HAP-1 (cell line): ENCODE results near the gene ZMYM4.

Source experiments
- DNase-seq, 2 experiments: peaks; one replicate each; pipeline ENCODE4 v3.0.0-alpha.2; 2016 to 2020; ENCODE audit warnings: low spot score in 2 of 2
- H3K27me3 ChIP-seq: fragments of 250-450 bp; sonication (Bioruptor Pico); 2 replicates; pipeline ENCODE4 v1.5.1; 2020; ENCODE audit warnings: low read depth, mild to moderate bottlenecking, moderate library complexity
- H3K36me3 ChIP-seq: fragments of 250-450 bp; sonication (Bioruptor Pico); replicated peaks from 2 replicates; pipeline ENCODE4 v1.5.1; 2020; ENCODE audit warnings: mild to moderate bottlenecking
- H3K4me1 ChIP-seq: fragments of 250-450 bp; sonication (Bioruptor Pico); 2 replicates; pipeline ENCODE4 v1.5.1; 2020; ENCODE audit warnings: mild to moderate bottlenecking
- H3K4me3 ChIP-seq: fragments of 250-450 bp; sonication (Bioruptor Pico); 2 replicates; pipeline ENCODE4 v1.5.1; 2020; ENCODE audit warnings: mild to moderate bottlenecking, moderate library complexity
- H3K9me3 ChIP-seq: fragments of 250-450 bp; sonication (Bioruptor Pico); 2 replicates; pipeline ENCODE4 v1.5.1; 2020; ENCODE audit warnings: mild to moderate bottlenecking, moderate library complexity
- in situ Hi-C: fragments of 300-500 bp; cut with MboI; formaldehyde crosslinking; loops from 3 replicates; pipeline ENCODE4 v1.14.3; 2020; ENCODE audit warnings: low sequenced_read_pairs, inconsistent platforms, mixed read lengths

The ZMYM4 gene

GRCh38 chr1:35466120-35466519 is 197.6 kb downstream of the ZMYM4 start:
- in situ Hi-C loops, result no loop called here
- Histone ChIP-seq H3K9me3 (peaks cover 4% of the 10 kb centered on the region; the same call in 1 of the 2 replicates), H3K27me3 (no peaks in the 10 kb centered on the region), H3K4me3 (no peak overlapping the region), H3K36me3 (peaks cover 36% of the 10 kb centered on the region), H3K4me1 (no peaks in the 10 kb centered on the region)
- no peak for DNase-seq

- Histone ChIP-seq H3K27me3 (no peaks in the 10 kb centered on the region), H3K4me3 (no peak overlapping the region), H3K36me3 (peaks cover 6% of the 10 kb centered on the region), H3K4me1 (no peaks in the 10 kb centered on the region), H3K9me3 (no peaks in the 10 kb centered on the region)
- in situ Hi-C loops, result no loop called here
- no peak for DNase-seq
Measured at GRCh38 chr1:35470977-35471613, 202.6 kb downstream of the ZMYM4 start.
